ENCODE data around the gene TNFSF4. TPM values are rescaled to one million over a fixed set of nuclear protein-coding genes. Genes with fewer than 3 reads are reported as not detected.

The TNFSF4 gene
- total and polyA plus RNA-seq, 5 experiments from 2014 or later, result 0.13 to 2.3 (median 0.68) TPM

DNA sequence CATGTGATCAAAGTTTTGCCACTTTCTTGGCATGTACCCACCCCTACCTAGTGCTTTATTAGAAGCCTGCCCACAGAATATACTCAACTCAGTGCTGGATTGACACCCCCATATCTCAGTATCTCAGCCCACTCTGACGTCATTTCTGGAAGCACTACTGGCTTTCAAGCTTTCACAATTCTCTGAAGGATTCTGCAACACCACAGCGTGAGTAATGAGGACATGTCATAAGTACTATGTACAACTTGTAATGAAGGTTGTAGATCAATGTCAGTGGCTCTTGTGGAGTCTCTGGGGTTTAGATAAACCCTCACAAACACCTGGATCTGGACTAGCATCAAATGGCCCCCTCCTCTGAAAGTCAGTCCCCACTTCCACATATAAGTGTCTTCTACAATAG lies 57.2 kb downstream of the TNFSF4 start:
- POLR2A ChIA-PET, result no interaction called here
- H3K9me3 Mint-ChIP-seq, result peaks cover 12 to 49% (median 31%) of the 10 kb centered on the region in 9 donors
- ATAC-seq, result no peak
- H3K4me1 Mint-ChIP-seq, result peaks cover 3 to 7% (median 5%) of the 10 kb centered on the region in 4 donors
- H3K36me3 Mint-ChIP-seq, result peaks cover 0 to 57% (median 29%) of the 10 kb centered on the region in 3 donors
- no peak for DNase-seq
- peaks cover 0 to 5% (median 0%) of the 10 kb centered on the region in 5 donors for H3K27me3 Mint-ChIP-seq
- H3K27ac Mint-ChIP-seq, result no peak overlapping the region
- H3K4me3 Mint-ChIP-seq, result no peak overlapping the region

DNA sequence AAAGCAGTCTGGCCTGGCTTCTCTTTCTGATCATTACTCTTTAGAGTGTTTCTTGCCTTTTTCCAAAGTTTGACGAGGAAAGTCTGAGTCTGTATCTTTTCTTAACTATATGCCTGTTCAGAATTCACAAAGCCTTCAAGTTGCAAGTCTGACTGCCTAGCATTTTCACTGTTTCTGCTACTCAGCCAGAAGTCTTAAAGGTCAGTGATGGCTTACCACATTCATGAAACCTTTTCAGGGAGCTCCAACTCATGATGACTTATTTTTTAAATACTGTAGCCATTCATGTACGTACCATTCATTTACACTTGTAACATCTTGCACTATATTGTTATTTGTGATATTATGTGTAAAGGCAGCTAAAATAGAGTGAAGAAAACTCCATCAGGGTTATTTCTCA lies 58.2 kb downstream of the TNFSF4 start:
- ATAC-seq, result no peak
- POLR2A ChIA-PET, result no interaction called here
- no peak overlapping the region for H3K4me3 Mint-ChIP-seq
- peaks cover 18 to 58% (median 39%) of the 10 kb centered on the region in 9 donors for H3K9me3 Mint-ChIP-seq
- peaks cover 3 to 7% (median 5%) of the 10 kb centered on the region in 4 donors for H3K4me1 Mint-ChIP-seq
- peaks cover 0 to 5% (median 0%) of the 10 kb centered on the region in 5 donors for H3K27me3 Mint-ChIP-seq
- no peak for DNase-seq
- no peak overlapping the region for H3K27ac Mint-ChIP-seq
- peaks cover 0 to 64% (median 30%) of the 10 kb centered on the region in 3 donors for H3K36me3 Mint-ChIP-seq

DNA sequence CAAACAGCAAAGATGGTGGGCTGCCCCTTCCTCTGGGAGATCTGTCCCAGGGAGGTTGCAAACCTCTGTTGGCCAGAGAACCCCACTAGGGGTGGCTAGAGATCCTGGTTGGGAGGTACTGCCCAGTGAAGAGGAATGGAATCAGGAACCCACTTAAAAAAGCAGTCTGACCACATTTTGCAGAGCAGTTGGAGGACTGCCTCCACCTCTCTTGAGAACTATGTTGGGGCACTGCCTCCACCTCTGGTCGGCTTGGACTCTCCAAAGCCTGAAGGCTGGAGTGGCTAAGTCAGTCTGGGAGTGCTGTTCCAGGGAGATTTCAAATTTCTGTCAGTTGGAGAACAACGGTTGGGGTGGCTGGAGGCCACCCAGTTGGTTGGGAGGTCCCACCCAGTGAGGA lies 58.6 kb downstream of the TNFSF4 start:
- peaks cover 18 to 59% (median 42%) of the 10 kb centered on the region in 9 donors for H3K9me3 Mint-ChIP-seq
- DNase-seq, result no peak
- POLR2A ChIA-PET, result no interaction called here
- peaks cover 2 to 5% (median 4%) of the 10 kb centered on the region in 4 donors for H3K4me1 Mint-ChIP-seq
- no peak overlapping the region for H3K27ac Mint-ChIP-seq
- no peak for ATAC-seq
- H3K4me3 Mint-ChIP-seq, result no peak overlapping the region
- peaks cover 0 to 5% (median 0%) of the 10 kb centered on the region in 5 donors for H3K27me3 Mint-ChIP-seq
- peaks cover 0 to 60% (median 26%) of the 10 kb centered on the region in 3 donors for H3K36me3 Mint-ChIP-seq

DNA sequence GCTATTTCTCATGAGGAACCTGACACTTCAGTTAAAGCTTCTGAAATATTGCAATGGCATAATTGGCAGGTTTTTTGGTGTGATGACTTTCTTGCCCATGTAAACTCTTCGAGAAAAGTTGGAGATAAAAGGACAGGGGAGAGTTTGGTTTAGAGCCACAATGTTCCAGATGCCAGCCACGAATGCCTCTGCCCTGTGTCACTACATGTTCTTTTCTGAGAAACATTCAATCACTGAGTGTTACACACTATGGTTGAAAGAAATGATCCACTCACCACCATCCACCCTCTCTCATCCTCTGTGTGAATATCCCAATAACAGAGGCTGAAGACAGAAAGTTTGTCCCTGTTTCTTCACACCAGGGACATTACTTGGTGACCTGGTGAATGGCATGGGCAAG lies 66.4 kb downstream of the TNFSF4 start:
- POLR2A ChIA-PET, result no interaction called here
- Mint-ChIP-seq H3K27ac (no peak overlapping the region), H3K36me3 (peaks cover 0 to 30% (median 4%) of the 10 kb centered on the region in 3 donors), H3K27me3 (peaks cover 0 to 1% (median 0%) of the 10 kb centered on the region in 5 donors), H3K4me3 (no peak overlapping the region), H3K9me3 (peaks cover 10 to 46% (median 29%) of the 10 kb centered on the region in 9 donors), H3K4me1 (no peaks in the 10 kb centered on the region)
- DNase-seq, result no peak
- no peak for ATAC-seq

DNA sequence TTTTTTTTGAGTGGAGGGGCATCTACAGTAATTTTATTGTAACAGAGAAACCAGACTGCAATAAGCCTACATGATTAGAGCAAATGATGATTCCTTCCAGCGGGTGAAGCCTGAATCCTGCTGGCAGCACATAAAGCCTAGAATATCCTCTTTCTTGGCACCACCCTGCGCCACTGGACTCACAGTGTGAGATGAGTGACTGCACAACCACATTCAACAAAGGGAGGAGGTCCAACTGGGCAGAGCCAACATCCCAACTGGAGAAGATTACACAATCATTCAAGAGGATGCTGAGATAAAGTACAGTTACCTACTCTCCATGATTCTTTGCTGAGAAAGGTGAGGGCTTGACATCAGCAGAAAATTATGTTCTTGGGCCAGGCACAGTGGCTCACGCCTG lies 67.4 kb downstream of the TNFSF4 start:
- no peak overlapping the region for H3K27ac Mint-ChIP-seq
- POLR2A ChIA-PET, result no interaction called here
- no peaks in the 10 kb centered on the region for H3K4me1 Mint-ChIP-seq
- no peaks in the 10 kb centered on the region for H3K27me3 Mint-ChIP-seq
- ATAC-seq (no peak), DNase-seq (no peak)
- peaks cover under 1 to 36% (median 20%) of the 10 kb centered on the region in 9 donors for H3K9me3 Mint-ChIP-seq
- no peak overlapping the region for H3K4me3 Mint-ChIP-seq
- H3K36me3 Mint-ChIP-seq, result peaks cover 0 to 19% (median under 1%) of the 10 kb centered on the region in 3 donors

DNA sequence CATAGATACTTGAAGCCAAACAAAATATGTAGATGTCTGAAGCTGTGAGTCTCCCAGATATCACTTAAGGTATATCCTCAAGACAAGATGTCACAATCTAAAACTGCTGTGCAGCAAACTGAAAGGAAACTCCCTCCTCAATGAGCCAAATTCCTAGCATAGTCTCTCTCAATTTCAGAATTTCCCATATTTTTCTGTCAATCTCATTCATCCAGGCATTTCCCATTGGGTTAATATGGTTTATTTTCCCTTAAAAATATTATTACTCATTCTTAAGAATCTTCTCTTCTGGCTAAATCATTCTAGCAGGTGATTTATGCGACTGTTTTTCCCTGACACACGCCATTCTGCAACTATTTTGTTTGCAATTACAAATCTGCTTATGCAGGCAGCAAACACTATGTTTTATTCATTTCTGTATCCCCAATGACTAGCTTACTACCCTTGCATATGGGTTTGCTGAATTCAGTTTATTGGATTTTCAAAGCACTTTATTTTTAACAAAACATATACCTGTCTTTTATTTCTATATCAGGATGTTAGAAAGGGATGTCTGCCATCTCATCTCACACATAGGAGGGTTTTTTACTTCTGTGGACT lies 69.9 kb downstream of the TNFSF4 start:
- no peak overlapping the region for H3K4me3 Mint-ChIP-seq
- no peak overlapping the region for H3K27ac Mint-ChIP-seq
- no peaks in the 10 kb centered on the region for H3K4me1 Mint-ChIP-seq
- ATAC-seq (no peak), DNase-seq (no peak)
- POLR2A ChIA-PET, result no interaction called here
- peaks cover 0 to 5% (median 0%) of the 10 kb centered on the region in 3 donors for H3K36me3 Mint-ChIP-seq
- peaks cover 0 to 17% (median 4%) of the 10 kb centered on the region in 9 donors for H3K9me3 Mint-ChIP-seq
- H3K27me3 Mint-ChIP-seq, result peaks cover 0 to 3% (median 0%) of the 10 kb centered on the region in 5 donors

DNA sequence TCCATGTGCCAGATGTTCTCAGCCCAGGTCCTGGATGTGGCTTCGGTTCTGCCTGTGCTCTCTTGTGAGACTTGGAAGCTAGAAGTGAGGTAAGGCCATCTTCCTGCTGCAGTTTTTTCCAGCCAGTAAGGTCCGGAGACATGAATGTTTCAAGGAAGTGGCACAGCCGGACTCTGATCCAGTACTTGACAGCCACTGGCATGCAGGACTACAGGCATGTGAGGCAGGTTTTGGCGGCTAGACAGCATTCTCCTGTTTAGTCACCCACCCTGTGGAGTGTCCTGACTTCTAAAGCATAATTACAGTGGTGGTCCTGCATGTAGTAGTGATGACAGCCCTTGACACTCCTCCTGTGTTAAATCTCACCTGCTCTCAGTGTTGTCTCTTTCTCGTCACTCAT lies 72.3 kb downstream of the TNFSF4 start:
- no peak for ATAC-seq
- no peak for DNase-seq
- H3K9me3 Mint-ChIP-seq, result peaks cover 0 to 6% (median 2%) of the 10 kb centered on the region in 9 donors
- H3K4me3 Mint-ChIP-seq, result no peak overlapping the region
- POLR2A ChIA-PET, result no interaction called here
- peaks cover 0 to 3% (median 0%) of the 10 kb centered on the region in 5 donors for H3K27me3 Mint-ChIP-seq
- H3K4me1 Mint-ChIP-seq, result no peaks in the 10 kb centered on the region
- H3K36me3 Mint-ChIP-seq, result peaks cover 0 to 4% (median 0%) of the 10 kb centered on the region in 3 donors
- no peak overlapping the region for H3K27ac Mint-ChIP-seq

DNA sequence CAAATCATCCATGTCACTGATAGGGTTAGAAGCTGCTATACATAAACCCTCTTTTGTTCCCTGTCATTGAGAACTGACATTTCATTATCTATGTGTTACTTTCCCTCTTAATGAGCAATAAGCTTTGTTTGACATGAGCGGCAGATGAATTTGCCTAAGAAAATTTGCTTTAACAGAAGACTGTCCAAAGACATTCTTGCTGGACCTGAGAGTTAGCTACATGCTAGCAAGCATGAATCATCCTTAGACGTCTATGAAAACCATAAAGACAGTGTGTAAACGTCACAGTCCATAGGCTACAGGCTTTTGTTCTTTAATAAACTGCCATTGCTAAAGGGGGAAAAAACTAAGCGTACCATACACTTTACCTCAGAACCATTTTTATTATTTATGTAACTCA lies 73.1 kb downstream of the TNFSF4 start:
- no peak overlapping the region for H3K4me3 Mint-ChIP-seq
- H3K36me3 Mint-ChIP-seq, result peaks cover 0 to 4% (median 0%) of the 10 kb centered on the region in 3 donors
- POLR2A ChIA-PET, result no interaction called here
- H3K9me3 Mint-ChIP-seq, result peaks cover 0 to 6% (median 0%) of the 10 kb centered on the region in 9 donors
- ATAC-seq (no peak), DNase-seq (no peak)
- no peak overlapping the region for H3K27ac Mint-ChIP-seq
- no peaks in the 10 kb centered on the region for H3K4me1 Mint-ChIP-seq
- H3K27me3 Mint-ChIP-seq, result peaks cover 0 to 3% (median 0%) of the 10 kb centered on the region in 5 donors

Other genes with a start within 250 kb of the TNFSF4 start
- not detected for gene TNFSF18, start 156.4 kb downstream of the TNFSF4 start, total RNA-seq
- not detected for gene TNFSF18, start 156.4 kb downstream of the TNFSF4 start, polyA plus RNA-seq

All from naive thymus-derived CD8-positive, alpha-beta T cell (primary cell).